Urinary bladder (tissue), 4 donors: ENCODE results near the gene IL25. TPM values are rescaled to one million over a fixed set of nuclear protein-coding genes. Genes with fewer than 3 reads are reported as not detected.
"Not testable (repeated sequence)": the region's sequence is repeated elsewhere in the genome, so short reads cannot be mapped to it uniquely, and the experiment has no call there.

Source experiments
- DNase-seq: peaks from one replicate; pipeline ENCODE4 v3.0.0-alpha.2; 2015; ENCODE audit errors: extremely low spot score
- H3K27ac ChIP-seq: one replicate; pipeline ENCODE4 v1.5.1; 2013; ENCODE audit warnings: low read depth, mild to moderate bottlenecking, moderate library complexity
- H3K36me3 ChIP-seq: one replicate; pipeline ENCODE4 v1.6.1; 2013; ENCODE audit warnings: mild to moderate bottlenecking, moderate library complexity; ENCODE audit not compliant: insufficient read depth
- H3K4me1 ChIP-seq: one replicate; pipeline ENCODE4 v1.6.1; 2013; ENCODE audit warnings: mild to moderate bottlenecking, moderate library complexity; ENCODE audit not compliant: insufficient read depth
- H3K4me3 ChIP-seq: one replicate; pipeline ENCODE4 v1.5.1; 2013; ENCODE audit warnings: low read depth, low read length
- WGBS: extraction: QIAGEN DNeasy Blood & Tissue Kit; methylation state at CpG from one replicate; pipeline ENCODE4 v1.1.7; 2013; 5-methylcytosine and 5-hydroxymethylcytosine counted together
- polyA plus RNA-seq: library from polyadenylated mRNA; stranded (reverse); fragments of 200-250 nt; gene quantifications from one replicate; pipeline ENCODE4 v1.2.3, GENCODE V29; 2013
- total RNA-seq: library from RNA; depleted of rRNA; stranded (reverse); fragments of >200 nt; gene quantifications from one replicate; pipeline ENCODE4 v1.2.3, GENCODE V29; 2014
- donor health status: healthy with polysubstance abuse.
- donor health status: healthy.

IL25 gene
- total and polyA plus RNA-seq, 2 donors, result not detected

- no peaks in the 10 kb centered on the region for H3K36me3 ChIP-seq
- no peak overlapping the region for H3K4me3 ChIP-seq
- H3K27ac ChIP-seq, result no peak overlapping the region
- no peak for DNase-seq
- WGBS, result 49% methylated on average over 5 of the region's 5 CpGs
- no peaks in the 10 kb centered on the region for H3K4me1 ChIP-seq
These were observed 35.7 kb downstream of the IL25 start for GRCh38 chr14:23408307-23408630.

- DNase-seq, result no peak
- H3K36me3 ChIP-seq, result no peaks in the 10 kb centered on the region
- WGBS, result 81% methylated on average over 2 of the region's 2 CpGs
- no peak overlapping the region for H3K4me3 ChIP-seq
- no peaks in the 10 kb centered on the region for H3K4me1 ChIP-seq
- no peak overlapping the region for H3K27ac ChIP-seq
These were observed 36.9 kb downstream of the IL25 start for GRCh38 chr14:23409475-23409874.

- Histone ChIP-seq H3K27ac (no peak overlapping the region), H3K4me1 (no peaks in the 10 kb centered on the region), H3K36me3 (no peaks in the 10 kb centered on the region), H3K4me3 (no peak overlapping the region)
- DNase-seq, result no peak
- WGBS, result 76% methylated on average over 14 of the region's 14 CpGs
These were observed 37.5 kb downstream of the IL25 start for GRCh38 chr14:23409966-23410635.

- WGBS, result 87% methylated on average over 14 of the region's 14 CpGs
- Histone ChIP-seq H3K4me1 (no peaks in the 10 kb centered on the region), H3K4me3 (no peak overlapping the region), H3K27ac (no peak overlapping the region), H3K36me3 (no peaks in the 10 kb centered on the region)
- DNase-seq, result no peak
These were observed 39.2 kb downstream of the IL25 start for GRCh38 chr14:23411563-23412525.

GRCh38 chr14:23413681-23414080 is 41.1 kb downstream of the IL25 start:
- WGBS, result 91% methylated on average over 16 of the region's 16 CpGs
- no peaks in the 10 kb centered on the region for H3K4me1 ChIP-seq
- no peak for DNase-seq
- H3K27ac ChIP-seq, result no peak overlapping the region
- no peak overlapping the region for H3K4me3 ChIP-seq
- no peaks in the 10 kb centered on the region for H3K36me3 ChIP-seq

GRCh38 chr14:23414254-23414653 is 41.6 kb downstream of the IL25 start:
- no peak for DNase-seq
- Histone ChIP-seq H3K4me1 (no peaks in the 10 kb centered on the region), H3K36me3 (no peaks in the 10 kb centered on the region), H3K4me3 (no peak overlapping the region), H3K27ac (no peak overlapping the region)
- WGBS, result 63% methylated on average over 3 of the region's 3 CpGs

DNA sequence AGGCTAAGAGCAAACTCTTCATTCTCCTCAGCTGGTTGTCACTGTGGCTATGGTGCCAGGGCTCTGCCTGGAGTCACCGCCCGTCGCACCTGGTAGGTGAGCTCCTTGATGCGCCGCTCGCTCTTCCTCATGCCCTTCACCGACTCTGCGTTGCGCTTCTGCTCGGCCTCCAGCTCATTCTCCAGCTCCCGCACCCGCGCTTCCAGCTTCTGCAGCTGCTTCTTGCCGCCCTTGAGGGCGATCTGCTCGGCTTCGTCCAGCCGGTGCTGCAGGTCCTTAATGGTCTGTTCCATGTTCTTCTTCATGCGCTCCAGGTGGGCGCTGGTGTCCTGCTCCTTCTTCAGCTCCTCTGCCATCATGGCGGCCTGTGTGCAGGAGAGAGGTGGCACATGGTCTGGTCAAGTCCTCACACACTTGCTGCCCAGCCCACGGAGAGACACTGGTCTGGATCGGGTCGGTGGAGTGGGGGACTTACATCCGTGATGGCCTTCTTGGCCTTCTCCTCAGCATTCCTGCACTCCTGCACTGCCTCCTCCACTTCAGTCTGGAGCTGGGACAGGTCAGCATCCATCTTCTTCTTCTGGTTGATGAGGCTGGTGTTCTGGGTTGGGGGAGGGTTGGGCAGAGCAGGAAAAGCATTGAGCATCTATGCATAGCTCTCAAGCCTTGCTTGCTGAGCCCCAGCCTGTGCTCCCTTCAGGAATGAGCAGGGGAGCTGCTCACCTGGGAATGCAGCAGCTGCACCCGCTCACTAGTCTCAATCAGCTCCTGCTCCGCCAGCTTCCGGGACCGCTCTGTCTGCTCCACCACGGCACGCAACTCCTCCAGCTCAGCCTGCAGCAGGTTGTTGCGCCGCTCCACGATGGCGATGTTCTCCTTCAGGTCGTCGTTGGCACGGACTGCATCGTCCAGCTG is 42.6 kb downstream of the IL25 start:
- 94% methylated on average over 39 of the region's 39 CpGs for WGBS
- Histone ChIP-seq H3K27ac (no peak overlapping the region), H3K4me1 (no peaks in the 10 kb centered on the region), H3K4me3 (no peak overlapping the region), H3K36me3 (no peaks in the 10 kb centered on the region)
- DNase-seq, result no peak

DNA sequence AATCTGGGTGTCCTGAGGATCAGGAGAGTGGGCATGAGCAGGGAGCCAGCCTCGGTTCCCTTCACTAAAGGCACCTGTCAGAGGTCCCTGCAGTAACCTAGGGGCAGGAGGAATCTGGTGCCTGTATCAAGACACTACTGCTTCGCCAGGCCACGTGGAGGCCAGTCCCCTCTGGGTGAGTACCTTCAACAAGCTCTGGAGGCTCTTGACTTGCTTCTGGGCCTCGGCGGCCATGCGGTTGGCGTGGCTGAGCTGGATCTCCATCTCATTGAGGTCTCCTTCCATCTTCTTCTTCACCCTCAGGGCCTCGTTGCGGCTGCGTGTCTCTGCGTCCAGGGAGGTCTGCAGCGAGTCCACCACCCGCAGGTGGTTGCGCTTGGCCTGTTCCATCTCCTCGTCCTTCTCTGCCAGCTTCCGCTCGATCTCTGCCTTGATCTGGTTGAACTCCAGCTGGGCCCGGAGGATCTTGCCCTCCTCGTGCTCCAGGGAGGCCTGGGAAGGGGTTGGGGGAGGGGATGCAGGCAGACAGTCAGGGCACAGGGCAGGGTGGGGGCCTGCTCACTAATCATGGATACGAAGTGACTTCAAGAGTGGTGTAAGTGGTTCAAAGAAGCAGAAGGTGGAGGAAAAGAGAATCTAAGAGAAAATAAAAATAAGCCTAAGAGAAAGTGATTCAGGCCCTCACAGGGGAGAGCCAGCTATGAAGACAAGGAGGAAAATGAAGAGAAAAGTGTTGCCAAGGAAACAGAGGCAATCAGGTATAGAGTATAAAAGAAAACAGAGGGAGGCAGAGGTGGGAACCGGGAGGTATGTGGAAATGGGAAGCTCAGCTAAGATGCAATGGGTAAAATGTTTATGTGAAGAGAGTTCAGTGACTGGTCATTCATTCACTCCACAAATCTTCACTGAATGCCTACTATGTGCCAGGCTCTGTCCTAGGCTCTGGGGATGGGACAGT is 43.5 kb downstream of the IL25 start:
- no peaks in the 10 kb centered on the region for H3K4me1 ChIP-seq
- DNase-seq, result no peak
- H3K36me3 ChIP-seq, result no peaks in the 10 kb centered on the region
- 79% methylated on average over 21 of the region's 21 CpGs for WGBS
- H3K27ac ChIP-seq, result no peak overlapping the region
- H3K4me3 ChIP-seq, result no peak overlapping the region

DNA sequence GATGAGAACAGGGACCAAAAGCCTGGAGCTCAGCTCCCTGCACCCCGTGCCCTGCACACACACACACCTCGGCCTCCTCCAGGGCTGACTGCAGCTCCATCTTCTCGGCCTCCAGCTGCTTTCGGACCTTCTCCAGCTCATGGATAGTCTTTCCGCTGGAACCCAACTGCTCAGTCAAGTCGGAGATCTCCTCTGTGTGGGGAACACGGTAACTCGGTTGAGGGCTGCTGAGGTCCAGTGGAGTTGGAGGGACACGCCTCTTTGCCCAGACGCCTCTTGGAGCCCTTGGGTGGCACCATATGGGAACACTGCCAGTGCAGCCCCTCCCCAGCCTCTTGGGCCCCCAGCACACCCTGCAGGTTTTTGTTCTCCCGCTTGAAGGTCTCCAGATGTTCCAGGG is 44.2 kb downstream of the IL25 start:
- H3K4me1 ChIP-seq, result no peaks in the 10 kb centered on the region
- WGBS, result 82% methylated on average over 11 of the region's 11 CpGs
- DNase-seq, result no peak
- H3K36me3 ChIP-seq, result no peaks in the 10 kb centered on the region
- no peak overlapping the region for H3K4me3 ChIP-seq
- no peak overlapping the region for H3K27ac ChIP-seq

- not testable (repeated sequence) for DNase-seq, H3K4me3 ChIP-seq, H3K27ac ChIP-seq, H3K4me1 ChIP-seq, H3K36me3 ChIP-seq
- WGBS, result 88% methylated on average over 12 of the region's 12 CpGs
These were observed 44.7 kb downstream of the IL25 start for GRCh38 chr14:23417269-23417668.

DNA sequence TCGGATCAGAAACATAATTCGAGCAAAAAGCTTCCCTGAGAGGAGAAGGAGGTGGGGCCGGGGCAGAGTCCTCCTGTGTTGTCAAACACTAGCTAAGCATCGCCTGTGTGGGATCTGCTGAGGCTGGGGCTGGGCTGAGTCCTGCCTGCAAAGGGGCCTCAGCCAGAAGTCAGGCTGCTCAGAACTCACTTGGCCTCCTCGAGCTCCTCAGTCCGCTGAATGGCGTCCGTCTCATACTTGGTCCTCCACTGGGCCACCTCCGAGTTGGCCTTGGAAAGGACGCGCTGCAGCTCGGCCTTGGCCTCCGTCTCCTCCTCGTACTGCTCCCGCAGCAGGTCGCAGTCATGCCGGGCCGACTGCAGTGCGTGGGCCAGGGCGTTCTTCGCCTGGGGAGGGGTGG is 45.4 kb downstream of the IL25 start:
- no peak overlapping the region for H3K4me3 ChIP-seq
- WGBS, result 87% methylated on average over 21 of the region's 21 CpGs
- H3K27ac ChIP-seq, result no peak overlapping the region
- DNase-seq, result no peak
- H3K4me1 ChIP-seq, result no peaks in the 10 kb centered on the region
- no peaks in the 10 kb centered on the region for H3K36me3 ChIP-seq

- DNase-seq, H3K36me3 ChIP-seq, H3K4me3 ChIP-seq, H3K27ac ChIP-seq, H3K4me1 ChIP-seq: not testable (repeated sequence)
- WGBS, result 84% methylated on average over 4 of the region's 17 CpGs
These were observed 47.0 kb downstream of the IL25 start for GRCh38 chr14:23419646-23420045.

- no peaks in the 10 kb centered on the region for H3K36me3 ChIP-seq
- H3K4me3 ChIP-seq, result no peak overlapping the region
- DNase-seq, result no peak
- H3K4me1 ChIP-seq, result no peaks in the 10 kb centered on the region
- no peak overlapping the region for H3K27ac ChIP-seq
These were observed 49.0 kb downstream of the IL25 start for GRCh38 chr14:23421594-23421993.
